GM12864 (cell line): ENCODE data around the gene SARM1.

ENCODE experiments used
- DNase-seq: peaks from one replicate; pipeline ENCODE4 v3.0.0-alpha.2; 2011; ENCODE audit warnings: low read depth
- H3K4me3 ChIP-seq: 2 replicates; pipeline ENCODE4 v1.5.1; 2011; ENCODE audit warnings: mild to moderate bottlenecking, low read depth, low read length, control low read depth
- CTCF ChIP-seq: IDR thresholded peaks from 2 replicates; pipeline ENCODE4 v1.5.1; 2011; ENCODE audit warnings: low read depth, mild to moderate bottlenecking, moderate library complexity, low read length, control low read depth, inconsistent platforms; ENCODE audit errors: missing control alignments

The SARM1 gene

GRCh38 chr17:28363776-28364650, 7.5 kb upstream of the SARM1 start:
- no peak for DNase-seq
- H3K4me3 ChIP-seq, result no peak overlapping the region
- no peak for TF ChIP-seq CTCF

- TF ChIP-seq CTCF, result no peak
- DNase-seq, result no peak
- H3K4me3 ChIP-seq, result no peak within 1 kb of the TSS
Observed at GRCh38 chr17:28364665-28365363, 6.7 kb upstream of the SARM1 start, which contains the start of gene SEBOX. TSS of gene SEBOX (minus strand) at chr17:28365199. CDS start at chr17:28365151, 48 bp downstream.

GRCh38 chr17:28365487-28365886, 6.0 kb upstream of the SARM1 start:
- no peak for DNase-seq
- H3K4me3 ChIP-seq, result no peak overlapping the region
- no peak for TF ChIP-seq CTCF

GRCh38 chr17:28366605-28367004, 4.9 kb upstream of the SARM1 start:
- TF ChIP-seq CTCF, result peak; percentile 29
- DNase-seq, result no peak

GRCh38 chr17:28367641-28368305, 3.7 kb upstream of the SARM1 start:
- TF ChIP-seq CTCF, result no peak
- no peak for DNase-seq
- no peak overlapping the region for H3K4me3 ChIP-seq

More at GRCh38 chr17:28366605-28367004, 4.9 kb upstream of the SARM1 start:
- no peak overlapping the region for H3K4me3 ChIP-seq

GRCh38 chr17:28368306-28368831, 3.1 kb upstream of the SARM1 start:
- no peak for DNase-seq

More at GRCh38 chr17:28368306-28368831, 3.1 kb upstream of the SARM1 start:
- no peak overlapping the region for H3K4me3 ChIP-seq
- no peak for TF ChIP-seq CTCF
